Memory B cell (primary cell): Measurements from ENCODE around the gene ZBTB40.

Experiments used
- ATAC-seq: fragments of 150-1000 bp; cut with Tn5 transposase; 2 replicates; pipeline ENCODE4 v1.10.0; 2021; ENCODE audit warnings: low read depth, mild to moderate bottlenecking, moderate library complexity
- DNase-seq, 2 donors: peaks; one replicate each; pipeline ENCODE4 v3.0.0; 2022; ENCODE audit warnings: low spot score in 2 of 2
- H3K27ac Mint-ChIP-seq: one replicate; pipeline ENCODE4 v1.8.0; 2022; ENCODE audit warnings: mild to moderate bottlenecking, moderate library complexity, mixed read lengths
- H3K27me3 Mint-ChIP-seq: one replicate; pipeline ENCODE4 v1.8.0; 2022; ENCODE audit warnings: mixed read lengths
- H3K36me3 Mint-ChIP-seq: one replicate; pipeline ENCODE4 v1.8.0; 2022; ENCODE audit warnings: mild to moderate bottlenecking, mixed read lengths
- H3K4me1 Mint-ChIP-seq: one replicate; pipeline ENCODE4 v1.8.0; 2022; ENCODE audit warnings: mixed read lengths
- H3K4me3 Mint-ChIP-seq: one replicate; pipeline ENCODE4 v1.8.0; 2022; ENCODE audit warnings: mild to moderate bottlenecking, moderate library complexity, mixed read lengths
- H3K9me3 Mint-ChIP-seq: one replicate; pipeline ENCODE4 v1.8.0; 2022; ENCODE audit warnings: mixed read lengths

The ZBTB40 gene

GRCh38 chr1:22566161-22566560 lies 114.5 kb downstream of the ZBTB40 start:
- Mint-ChIP-seq H3K4me1 (peaks cover 4% of the 10 kb centered on the region), H3K27me3 (peaks cover 27% of the 10 kb centered on the region), H3K4me3 (no peak overlapping the region), H3K27ac (no peak overlapping the region), H3K36me3 (no peaks in the 10 kb centered on the region), H3K9me3 (no peaks in the 10 kb centered on the region)
- DNase-seq (no peak), ATAC-seq (no peak)

DNA sequence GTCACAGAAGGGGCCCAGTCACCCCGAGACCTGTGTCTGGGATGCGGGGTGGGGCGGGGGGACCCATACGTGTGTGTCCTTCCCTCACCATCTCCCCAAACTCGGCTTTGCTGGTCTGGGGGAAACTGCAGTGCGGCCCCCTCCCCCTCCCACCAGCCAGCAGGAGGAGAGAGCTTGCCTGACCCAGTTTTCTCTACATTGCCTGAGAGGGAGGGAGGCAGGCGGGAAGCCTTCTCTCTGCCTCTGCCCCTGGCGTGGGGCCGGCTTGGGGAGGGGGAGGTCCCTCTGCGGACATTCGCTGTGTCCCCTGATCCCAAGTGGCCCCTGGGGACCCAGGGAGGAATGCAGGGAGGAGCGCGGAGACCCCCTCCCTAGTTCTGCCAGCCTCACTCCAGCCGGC lies 115.5 kb downstream of the ZBTB40 start:
- H3K36me3 Mint-ChIP-seq = no peaks in the 10 kb centered on the region

DNA sequence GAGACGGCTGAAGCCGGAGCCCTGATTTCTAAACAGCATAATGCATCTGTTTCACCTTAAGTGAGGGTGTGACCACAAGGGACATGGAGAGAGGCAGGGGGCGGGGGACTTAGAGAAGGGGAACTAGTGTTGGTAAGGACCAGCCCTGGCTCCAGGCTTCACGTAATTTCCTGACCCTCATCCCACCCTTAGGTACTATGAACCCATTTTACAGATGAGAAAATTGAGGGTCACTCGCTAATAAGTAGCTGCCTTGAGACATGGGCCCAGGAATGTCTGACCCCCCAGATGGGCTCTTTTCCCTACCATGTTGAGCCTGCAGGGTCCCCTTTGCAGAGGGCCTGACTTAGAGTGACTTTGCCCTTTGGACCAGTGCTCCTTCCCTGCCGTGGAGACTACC lies 116.3 kb downstream of the ZBTB40 start:
- Mint-ChIP-seq H3K27ac (no peak overlapping the region), H3K4me3 (no peak overlapping the region), H3K4me1 (peaks cover 4% of the 10 kb centered on the region), H3K27me3 (peaks cover 19% of the 10 kb centered on the region), H3K36me3 (no peaks in the 10 kb centered on the region), H3K9me3 (no peaks in the 10 kb centered on the region)
- DNase-seq = no peak
- ATAC-seq = no peak

More for the DNA sequence above, 115.5 kb downstream of the ZBTB40 start:
- no peak for DNase-seq
- H3K9me3 Mint-ChIP-seq = no peaks in the 10 kb centered on the region
- H3K4me1 Mint-ChIP-seq = peaks cover 4% of the 10 kb centered on the region
- H3K4me3 Mint-ChIP-seq = no peak overlapping the region
- ATAC-seq = no peak
- H3K27ac Mint-ChIP-seq = no peak overlapping the region
- H3K27me3 Mint-ChIP-seq = peaks cover 21% of the 10 kb centered on the region

DNA sequence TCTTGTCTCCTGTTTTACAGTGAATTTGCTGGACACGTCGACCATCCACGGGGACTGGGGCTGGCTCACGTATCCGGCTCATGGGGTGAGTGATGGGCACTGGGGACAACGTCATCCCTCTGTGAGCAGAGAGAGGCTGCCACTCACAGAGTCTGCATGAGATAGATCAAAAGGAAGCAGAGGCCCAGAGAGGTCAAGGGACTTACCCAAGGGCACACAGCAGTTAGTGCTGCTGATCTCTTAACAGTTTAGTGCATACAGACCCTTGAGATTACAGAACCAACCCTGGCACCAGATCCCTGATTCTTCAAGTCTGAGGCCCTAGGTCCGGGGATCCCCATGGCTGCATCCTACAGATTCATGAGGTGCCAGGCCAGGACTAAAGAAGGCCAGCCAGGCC lies 117.6 kb downstream of the ZBTB40 start:
- Mint-ChIP-seq H3K4me1 (no peaks in the 10 kb centered on the region), H3K9me3 (no peaks in the 10 kb centered on the region), H3K4me3 (no peak overlapping the region), H3K27ac (no peak overlapping the region), H3K27me3 (peaks cover 14% of the 10 kb centered on the region), H3K36me3 (no peaks in the 10 kb centered on the region)
- DNase-seq (no peak), ATAC-seq (no peak)

- H3K4me3 Mint-ChIP-seq = no peak overlapping the region
- H3K27me3 Mint-ChIP-seq = peaks cover 11% of the 10 kb centered on the region
- DNase-seq = no peak
- H3K4me1 Mint-ChIP-seq = no peaks in the 10 kb centered on the region
- H3K9me3 Mint-ChIP-seq = no peaks in the 10 kb centered on the region
- no peaks in the 10 kb centered on the region for H3K36me3 Mint-ChIP-seq
- ATAC-seq = no peak
- no peak overlapping the region for H3K27ac Mint-ChIP-seq
Measured at GRCh38 chr1:22570140-22570909, 118.7 kb downstream of the ZBTB40 start.

- peaks cover 11% of the 10 kb centered on the region for H3K27me3 Mint-ChIP-seq
- H3K27ac Mint-ChIP-seq = no peak overlapping the region
Measured at GRCh38 chr1:22572818-22573217, 121.2 kb downstream of the ZBTB40 start.

GRCh38 chr1:22573237-22573636 lies 121.6 kb downstream of the ZBTB40 start:
- Mint-ChIP-seq H3K27me3 (peaks cover 11% of the 10 kb centered on the region), H3K36me3 (no peaks in the 10 kb centered on the region), H3K4me3 (no peak overlapping the region), H3K4me1 (no peaks in the 10 kb centered on the region), H3K9me3 (peaks cover 4% of the 10 kb centered on the region), H3K27ac (no peak overlapping the region)
- no peak for ATAC-seq
- DNase-seq = no peak

More at GRCh38 chr1:22572818-22573217, 121.2 kb downstream of the ZBTB40 start:
- DNase-seq (no peak), ATAC-seq (no peak)
- no peaks in the 10 kb centered on the region for H3K4me1 Mint-ChIP-seq
- peaks cover 4% of the 10 kb centered on the region for H3K9me3 Mint-ChIP-seq
- H3K4me3 Mint-ChIP-seq = no peak overlapping the region
- H3K36me3 Mint-ChIP-seq = no peaks in the 10 kb centered on the region

DNA sequence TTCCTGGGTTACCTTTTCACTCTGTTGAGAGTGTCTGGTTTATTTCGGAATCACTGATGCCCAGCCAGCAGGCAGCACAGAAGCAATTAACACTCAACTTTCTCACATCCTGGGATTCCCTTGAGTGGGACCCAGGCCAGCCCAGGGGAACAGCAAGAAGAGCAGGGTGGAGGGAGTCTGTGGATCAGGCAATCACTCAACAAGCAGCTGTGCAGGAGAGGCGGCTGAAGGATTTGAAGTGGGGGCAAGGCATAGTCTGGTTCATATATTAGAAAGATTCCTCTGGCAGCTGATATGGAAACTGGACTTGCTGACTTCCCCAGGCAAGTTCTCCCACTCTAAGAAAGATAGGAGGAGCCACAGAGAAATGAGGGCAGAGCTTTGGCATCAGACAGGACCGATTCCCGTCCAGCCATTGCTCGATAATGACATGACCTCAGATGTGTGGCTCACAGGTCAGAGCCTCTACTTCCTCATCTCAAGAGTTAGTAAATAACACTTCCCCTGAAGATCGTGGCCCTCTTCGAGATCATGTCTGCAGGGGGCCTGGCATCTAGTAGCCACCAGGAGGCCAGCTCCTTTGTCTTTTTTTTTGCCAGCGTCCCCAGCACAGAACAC lies 124.0 kb downstream of the ZBTB40 start:
- ATAC-seq = no peak
- Mint-ChIP-seq H3K36me3 (no peaks in the 10 kb centered on the region), H3K9me3 (peaks cover 4% of the 10 kb centered on the region), H3K27ac (no peak overlapping the region), H3K27me3 (peaks cover 7% of the 10 kb centered on the region), H3K4me3 (no peak overlapping the region), H3K4me1 (no peaks in the 10 kb centered on the region)
- DNase-seq = no peak

DNA sequence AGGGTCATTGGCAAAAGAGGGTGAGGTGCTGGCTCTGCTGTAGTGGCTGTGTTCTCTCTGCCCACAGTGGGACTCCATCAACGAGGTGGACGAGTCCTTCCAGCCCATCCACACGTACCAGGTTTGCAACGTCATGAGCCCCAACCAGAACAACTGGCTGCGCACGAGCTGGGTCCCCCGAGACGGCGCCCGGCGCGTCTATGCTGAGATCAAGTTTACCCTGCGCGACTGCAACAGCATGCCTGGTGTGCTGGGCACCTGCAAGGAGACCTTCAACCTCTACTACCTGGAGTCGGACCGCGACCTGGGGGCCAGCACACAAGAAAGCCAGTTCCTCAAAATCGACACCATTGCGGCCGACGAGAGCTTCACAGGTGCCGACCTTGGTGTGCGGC lies 124.5 kb downstream of the ZBTB40 start:
- no peak overlapping the region for H3K4me3 Mint-ChIP-seq
- ATAC-seq = no peak
- H3K9me3 Mint-ChIP-seq = peaks cover 4% of the 10 kb centered on the region
- H3K4me1 Mint-ChIP-seq = no peaks in the 10 kb centered on the region
- H3K36me3 Mint-ChIP-seq = no peaks in the 10 kb centered on the region
- DNase-seq = no peak
- no peak overlapping the region for H3K27ac Mint-ChIP-seq
- H3K27me3 Mint-ChIP-seq = peaks cover 7% of the 10 kb centered on the region

GRCh38 chr1:22576617-22577016 lies 125.0 kb downstream of the ZBTB40 start:
- ATAC-seq (no peak), DNase-seq (no peak)
- no peaks in the 10 kb centered on the region for H3K4me1 Mint-ChIP-seq
- H3K27me3 Mint-ChIP-seq = peaks cover 7% of the 10 kb centered on the region
- peaks cover 4% of the 10 kb centered on the region for H3K9me3 Mint-ChIP-seq
- no peaks in the 10 kb centered on the region for H3K36me3 Mint-ChIP-seq
- no peak overlapping the region for H3K27ac Mint-ChIP-seq
- H3K4me3 Mint-ChIP-seq = no peak overlapping the region

DNA sequence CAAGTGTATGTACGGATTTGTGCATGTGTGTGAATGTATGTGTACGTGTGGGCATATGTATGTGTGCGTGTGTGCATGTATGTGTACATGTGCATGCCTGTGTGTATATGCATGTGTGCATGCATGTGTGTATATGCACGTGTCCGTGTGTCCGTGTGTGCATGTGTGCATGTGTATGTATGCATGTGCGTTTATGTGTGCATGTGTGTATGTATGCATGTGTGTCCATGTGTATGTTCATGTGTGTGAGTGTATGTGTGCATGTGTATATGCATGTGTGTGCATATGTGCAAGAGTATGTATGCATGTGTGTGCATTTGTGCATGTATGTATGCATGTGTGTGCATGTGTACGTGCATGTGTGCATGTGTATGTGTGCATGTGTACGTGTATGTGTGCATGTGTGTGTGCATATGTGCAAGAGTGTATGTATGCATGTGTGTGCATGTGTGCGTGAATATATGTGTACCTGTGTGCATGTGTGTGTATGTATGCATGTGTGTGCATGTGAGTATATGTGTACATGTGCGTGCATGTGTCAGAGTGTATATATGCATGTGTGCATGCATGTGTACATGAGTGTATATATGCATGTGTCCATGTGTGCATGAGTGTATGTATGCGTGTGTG lies 127.2 kb downstream of the ZBTB40 start:
- DNase-seq (no peak), ATAC-seq (no peak)
- no peaks in the 10 kb centered on the region for H3K4me1 Mint-ChIP-seq
- peaks cover 4% of the 10 kb centered on the region for H3K9me3 Mint-ChIP-seq
- no peaks in the 10 kb centered on the region for H3K36me3 Mint-ChIP-seq
- no peak overlapping the region for H3K4me3 Mint-ChIP-seq
- H3K27me3 Mint-ChIP-seq = peaks cover 4% of the 10 kb centered on the region
- no peak overlapping the region for H3K27ac Mint-ChIP-seq

DNA sequence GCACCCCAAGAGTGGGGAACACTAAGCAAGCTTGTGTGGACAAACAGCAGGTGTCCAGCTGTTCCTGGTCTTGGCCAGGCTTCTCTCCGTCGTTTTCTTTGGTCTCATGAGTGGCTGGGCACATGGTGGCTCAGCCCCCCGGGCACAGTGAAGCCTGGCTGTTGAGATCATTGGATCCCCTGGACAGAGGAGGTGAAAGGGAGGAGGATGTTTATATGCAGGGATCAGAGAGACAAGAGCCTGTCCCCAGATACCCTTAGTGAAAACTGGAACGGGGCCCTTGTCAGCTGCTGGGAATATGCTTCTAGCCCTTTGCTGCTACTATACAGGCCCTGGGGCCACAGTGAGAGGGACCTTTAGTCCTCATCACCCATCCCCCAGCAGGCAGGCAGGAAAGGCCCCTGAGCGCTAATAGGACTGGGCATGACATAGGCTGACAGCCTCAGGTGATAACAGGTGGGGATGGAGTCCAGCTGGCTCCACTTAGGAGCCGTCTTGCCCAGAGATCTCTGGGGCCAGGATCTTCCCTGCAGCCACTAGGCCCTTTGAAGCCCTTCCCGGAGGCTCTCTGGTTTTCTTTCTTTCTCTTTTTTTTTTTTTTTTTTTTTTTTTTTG lies 128.0 kb downstream of the ZBTB40 start:
- Mint-ChIP-seq H3K27ac (no peak overlapping the region), H3K27me3 (no peaks in the 10 kb centered on the region)
- ATAC-seq = no peak

More for the DNA sequence above, 128.0 kb downstream of the ZBTB40 start:
- Mint-ChIP-seq H3K4me1 (no peaks in the 10 kb centered on the region), H3K36me3 (no peaks in the 10 kb centered on the region), H3K4me3 (no peak overlapping the region), H3K9me3 (peaks cover 4% of the 10 kb centered on the region)
- DNase-seq = no peak
